ENCODE measurements around the gene VRTN.

- TF ChIP-seq ARNT (IDR thresholded peaks at IDR 0.05) = no peak
- TF ChIP-seq SP1 (IDR thresholded peaks at IDR 0.05) = no peak
- no peak for TF ChIP-seq ZNF384 (IDR thresholded peaks at IDR 0.05)
- TF ChIP-seq TARDBP (IDR thresholded peaks at IDR 0.05) = no peak
- TF ChIP-seq BHLHE40 (IDR thresholded peaks at IDR 0.05; ENCODE audit: borderline replicate concordance) = no peak
Measured at GRCh38 chr14:74346341-74346740, 1.9 kb upstream of the VRTN start.

All from HEK293T (cell line).